A549 (cell line): ENCODE measurements around the gene GPX3.

Experiments used
- CBX2 ChIP-seq: fragments of 200-600 bp; sonication (generic); IDR thresholded peaks from 2 replicates; pipeline ENCODE4 v1.6.1; 2016; ENCODE audit warnings: low read depth, mild to moderate bottlenecking, borderline replicate concordance
- CHD2 ChIP-seq: fragments of 150-350 bp; IDR thresholded peaks from 2 replicates; pipeline ENCODE4 v1.6.1; 2014; ENCODE audit warnings: low read length; ENCODE audit not compliant: partially characterized antibody
- ESRRA ChIP-seq: fragments of 150-350 bp; IDR thresholded peaks from 2 replicates; pipeline ENCODE4 v1.6.1; 2014; ENCODE audit warnings: mild to moderate bottlenecking, low read length, borderline replicate concordance
- PHF8 ChIP-seq: fragments of 200-600 bp; sonication (generic); IDR thresholded peaks from 2 replicates; pipeline ENCODE4 v1.6.1; 2016; ENCODE audit warnings: low read depth, mild to moderate bottlenecking, antibody characterized with exemption, moderate library complexity, borderline replicate concordance
- TF ChIP-seq, protein P1 (sequence below): fragments of >200 bp; sonication (Bioruptor Twin); formaldehyde crosslinking; IDR thresholded peaks from 3 replicates; pipeline ENCODE4 v1.5.1; 2016
- TF ChIP-seq, protein P2 (sequence below): IDR thresholded peaks from 2 replicates; pipeline ENCODE4 v1.6.1; 2012

DNA sequence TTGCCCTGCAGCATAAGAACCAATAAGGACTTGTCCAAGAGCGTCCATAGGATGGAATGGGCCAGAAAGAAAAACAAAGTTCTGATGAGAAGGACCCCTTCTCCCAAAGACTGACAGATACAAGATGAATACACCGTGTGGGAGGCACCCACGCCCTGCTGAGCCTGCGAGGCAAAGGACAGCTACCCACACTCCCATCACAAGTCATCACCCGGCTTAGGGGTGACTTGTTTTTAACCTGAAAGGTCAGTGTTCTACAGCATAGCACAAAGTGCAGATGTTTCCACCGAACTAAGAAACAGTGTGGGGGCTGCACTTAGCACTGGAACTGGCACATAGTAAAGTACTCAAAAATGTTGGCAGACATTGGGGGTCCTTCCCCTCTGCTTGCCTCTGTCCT is 46.5 kb downstream of the GPX3 start:
- TF ChIP-seq CBX2 (no peak), ESRRA (no peak), CHD2 (no peak), PHF8 (no peak)
- TF ChIP-seq, protein P1, sequence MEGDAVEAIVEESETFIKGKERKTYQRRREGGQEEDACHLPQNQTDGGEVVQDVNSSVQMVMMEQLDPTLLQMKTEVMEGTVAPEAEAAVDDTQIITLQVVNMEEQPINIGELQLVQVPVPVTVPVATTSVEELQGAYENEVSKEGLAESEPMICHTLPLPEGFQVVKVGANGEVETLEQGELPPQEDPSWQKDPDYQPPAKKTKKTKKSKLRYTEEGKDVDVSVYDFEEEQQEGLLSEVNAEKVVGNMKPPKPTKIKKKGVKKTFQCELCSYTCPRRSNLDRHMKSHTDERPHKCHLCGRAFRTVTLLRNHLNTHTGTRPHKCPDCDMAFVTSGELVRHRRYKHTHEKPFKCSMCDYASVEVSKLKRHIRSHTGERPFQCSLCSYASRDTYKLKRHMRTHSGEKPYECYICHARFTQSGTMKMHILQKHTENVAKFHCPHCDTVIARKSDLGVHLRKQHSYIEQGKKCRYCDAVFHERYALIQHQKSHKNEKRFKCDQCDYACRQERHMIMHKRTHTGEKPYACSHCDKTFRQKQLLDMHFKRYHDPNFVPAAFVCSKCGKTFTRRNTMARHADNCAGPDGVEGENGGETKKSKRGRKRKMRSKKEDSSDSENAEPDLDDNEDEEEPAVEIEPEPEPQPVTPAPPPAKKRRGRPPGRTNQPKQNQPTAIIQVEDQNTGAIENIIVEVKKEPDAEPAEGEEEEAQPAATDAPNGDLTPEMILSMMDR: no peak
- TF ChIP-seq, protein P2, sequence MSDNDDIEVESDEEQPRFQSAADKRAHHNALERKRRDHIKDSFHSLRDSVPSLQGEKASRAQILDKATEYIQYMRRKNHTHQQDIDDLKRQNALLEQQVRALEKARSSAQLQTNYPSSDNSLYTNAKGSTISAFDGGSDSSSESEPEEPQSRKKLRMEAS: no peak
